ENCODE measurements around the gene IMMP2L. TPM values are rescaled to one million over a fixed set of nuclear protein-coding genes. Genes with fewer than 3 reads are reported as not detected.

The IMMP2L gene
- total and polyA plus RNA-seq, 2 donors (not counting 3 experiments of a cell fraction or from before 2014, with no cell fraction given), result 9.9 to 11.8 TPM

GRCh38 chr7:111475959-111476358, 86.3 kb downstream of the IMMP2L start:
- BruUV-seq (replicated peaks), result no TSS peak
- Histone ChIP-seq H3K4me3 (replicated peaks in 1 of 3; ENCODE audit: insufficient read depth in 1 of 3, low read depth in 1 of 3, low read length in 3 of 3) (no peak overlapping the region), H3K9me1 (replicated peaks; ENCODE audit: control insufficient read depth, extremely low read depth, insufficient read depth, low read length) (no peaks in the 10 kb centered on the region), H3K36me3 (ENCODE audit: control insufficient read depth in 2 of 2, extremely low read depth in 1 of 2, insufficient read depth in 2 of 2, low read length in 2 of 2) (no peaks in the 10 kb centered on the region), H3K4me2 (ENCODE audit: insufficient read depth, low read length) (no peak overlapping the region), H3K79me2 (ENCODE audit: control insufficient read depth, insufficient read depth, low read length) (no peaks in the 10 kb centered on the region), H2AFZ (ENCODE audit: low read depth, low read length) (no peak overlapping the region), H3K9ac (replicated peaks; ENCODE audit: extremely low read depth, insufficient read depth, low read length) (no peak overlapping the region), H3K4me1 (ENCODE audit: control insufficient read depth, extremely low read depth, insufficient read depth, low read length) (no peaks in the 10 kb centered on the region), H4K20me1 (replicated peaks; ENCODE audit: control insufficient read depth, extremely low read depth, insufficient read depth, low read length) (no peaks in the 10 kb centered on the region), H3K27me3 (ENCODE audit: control insufficient read depth in 2 of 2, insufficient read depth in 2 of 2, low read length in 2 of 2) (no peaks in the 10 kb centered on the region), H3K9me3 (replicated peaks; ENCODE audit: control insufficient read depth, insufficient read depth, low read length) (no peaks in the 10 kb centered on the region), H3K27ac (ENCODE audit: insufficient read depth, low read depth, low read length) (no peak overlapping the region)
- TF ChIP-seq FOS (IDR thresholded peaks at IDR 0.05; ENCODE audit: borderline replicate concordance, insufficient read depth, low read length) (no peak), MYC (IDR thresholded peaks at IDR 0.05; ENCODE audit: low read depth, low read length) (no peak), CTCF (IDR thresholded peaks at IDR 0.05; ENCODE audit: extremely low read depth in 1 of 2, insufficient read depth in 1 of 2, low read depth in 1 of 2, low read length in 2 of 2) (no peak), EZH2 (IDR thresholded peaks at IDR 0.05; ENCODE audit: borderline replicate concordance, low read depth, low read length, severe bottlenecking) (no peak), GATA2 (IDR thresholded peaks at IDR 0.05; ENCODE audit: insufficient read depth, insufficient read length, low read depth, low read length) (no peak), MAX (IDR thresholded peaks at IDR 0.05; ENCODE audit: insufficient read depth, insufficient read length) (no peak), JUN (IDR thresholded peaks at IDR 0.05; ENCODE audit: borderline replicate concordance, insufficient read depth, insufficient read length, low read depth) (no peak), POLR2AphosphoS5 (IDR thresholded peaks at IDR 0.05; ENCODE audit: insufficient read depth, low read depth, low read length) (no peak), POLR2A (IDR thresholded peaks at IDR 0.05; ENCODE audit: low read depth, low read length) (no peak)
- ChIA-PET POLR2A (no interaction called here), CTCF (no interaction called here)
- dilution Hi-C loops (cut with MboI; ENCODE audit: extremely low pct_ligation_motif_present, low sequenced_read_pairs), result no loop called here
- FAIRE-seq, result no peak
- intact Hi-C loops (cut with micrococcal nuclease), result no loop called here
- no peak for DNase-seq (ENCODE audit: low read depth, low spot score)
